ENCODE data around the gene GINS2.

DNA sequence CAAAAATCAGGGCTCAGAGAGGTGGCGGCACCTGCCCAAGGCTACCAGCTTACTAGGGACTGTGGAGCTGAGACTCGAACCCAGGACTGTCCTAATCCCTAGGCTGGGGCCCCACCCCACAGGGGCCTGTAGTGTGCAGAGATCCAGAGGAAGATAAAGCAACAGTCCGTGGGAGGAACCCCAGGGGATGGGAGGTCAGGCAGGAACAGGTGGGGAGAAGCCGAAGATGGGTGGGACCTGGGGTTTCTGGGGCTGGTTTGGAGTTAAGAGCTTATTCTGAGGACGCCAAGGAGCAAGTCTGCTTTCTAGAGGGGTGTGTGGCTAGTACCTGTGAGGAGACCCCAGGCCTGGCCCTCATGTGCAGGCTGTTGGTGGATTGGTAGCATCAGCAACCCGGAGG lies 47.2 kb upstream of the GINS2 start:
- TF ChIP-seq GATA2 (IDR thresholded peaks at IDR 0.05; ENCODE audit: low read depth, low read length): no peak
- no peak for TF ChIP-seq GATA3 (IDR thresholded peaks at IDR 0.05; ENCODE audit: low read depth, low read length)
